Left renal pelvis (tissue), 4 donors: ENCODE measurements around the gene MAP4K4. TPM values are rescaled to one million over a fixed set of nuclear protein-coding genes. Genes with fewer than 3 reads are reported as not detected.

Source experiments
- DNase-seq, 4 donors: peaks; one replicate each; pipeline ENCODE4 v3.0.0-alpha.2; 2013; ENCODE audit warnings: low read depth in 4 of 4, low spot score in 3 of 4
- polyA plus RNA-seq, 4 donors: library from polyadenylated mRNA; unstranded; fragments of 120-200 nt; gene quantifications; one replicate each; pipeline ENCODE4 v1.2.1, GENCODE V29; 2013; ENCODE audit not compliant: insufficient read length in 4 of 4

MAP4K4 gene
- polyA plus RNA-seq, 4 donors = 73.6 to 94.1 (median 79.8) TPM

DNA sequence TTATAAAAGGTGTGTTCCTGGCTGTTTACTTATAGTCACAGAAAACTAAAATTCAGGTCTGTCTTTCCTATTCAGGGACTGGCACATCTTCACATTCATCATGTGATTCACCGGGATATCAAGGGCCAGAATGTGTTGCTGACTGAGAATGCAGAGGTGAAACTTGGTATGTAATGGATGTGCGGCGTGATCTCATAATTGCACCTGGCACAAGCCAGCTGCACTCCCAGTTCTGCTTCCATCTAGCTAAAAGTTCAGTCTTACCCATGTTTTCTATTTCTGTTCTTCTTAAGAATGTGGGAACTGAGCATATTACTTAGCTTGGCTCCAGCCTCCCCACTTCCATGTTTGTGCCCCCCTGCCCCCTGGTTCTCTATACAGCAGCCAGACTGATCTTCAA lies 131.9 kb downstream of the MAP4K4 start:
- no peak for DNase-seq

DNA sequence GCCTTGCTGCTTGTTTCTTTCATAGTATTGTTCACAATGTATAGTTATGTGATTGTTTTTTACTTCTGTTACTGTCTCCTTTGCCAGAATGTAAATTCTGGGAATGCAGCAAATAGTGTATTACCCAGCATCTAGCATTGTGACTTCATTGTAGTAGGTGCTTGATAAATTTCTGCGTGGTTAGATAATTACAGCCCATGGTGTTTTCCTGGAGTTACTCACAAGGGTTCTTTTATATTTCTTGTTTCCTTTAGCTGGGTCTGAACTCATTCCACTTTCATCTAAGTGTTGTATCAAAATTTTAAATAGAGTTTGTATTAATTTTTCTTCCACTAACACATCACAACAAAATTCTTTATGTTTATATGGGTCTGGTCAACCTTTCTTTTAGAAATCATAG lies 132.6 kb downstream of the MAP4K4 start:
- DNase-seq = no peak

DNA sequence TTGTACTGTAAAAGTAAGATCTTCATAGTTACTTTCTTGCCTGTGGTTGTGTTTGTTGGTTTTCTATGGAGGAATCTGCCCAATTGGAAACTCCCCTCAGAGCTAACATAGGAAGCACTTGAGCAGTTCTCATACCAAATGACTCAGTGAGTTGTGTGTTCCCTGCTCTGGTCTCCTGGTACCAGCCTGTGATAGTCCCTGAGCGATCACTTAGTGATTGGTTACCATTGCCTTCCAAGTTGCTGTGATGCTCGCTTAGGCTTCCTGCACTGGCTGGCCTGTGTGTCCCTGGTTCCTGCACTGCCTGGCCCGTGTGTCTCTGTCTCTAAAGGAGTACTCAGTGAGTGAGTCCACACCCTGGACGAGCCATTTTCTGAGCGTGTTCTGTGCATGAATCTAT lies 133.0 kb downstream of the MAP4K4 start:
- no peak for DNase-seq

DNA sequence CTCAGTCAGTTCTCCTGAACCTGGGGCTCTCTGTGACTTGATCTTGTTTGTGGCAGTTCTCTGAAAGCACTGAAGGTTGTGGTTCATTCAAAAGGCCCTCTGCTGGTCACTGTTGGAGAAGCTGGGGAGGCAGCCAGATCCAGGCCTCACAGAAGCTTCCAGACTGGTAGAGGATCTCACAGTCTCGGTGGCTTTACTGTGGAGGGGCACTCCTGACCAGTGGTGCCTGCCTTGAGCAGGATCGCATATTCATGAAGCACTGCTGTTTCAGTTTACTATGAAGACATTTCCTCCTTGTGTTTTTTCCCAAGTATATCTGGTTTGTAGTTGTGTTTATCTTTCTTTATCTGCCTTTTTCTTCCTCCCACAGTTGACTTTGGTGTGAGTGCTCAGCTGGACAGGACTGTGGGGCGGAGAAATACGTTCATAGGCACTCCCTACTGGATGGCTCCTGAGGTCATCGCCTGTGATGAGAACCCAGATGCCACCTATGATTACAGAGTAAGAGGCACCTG lies 133.9 kb downstream of the MAP4K4 start:
- peak in 3 of 4 donors; percentile 36 to 57 (median 40) for DNase-seq

DNA sequence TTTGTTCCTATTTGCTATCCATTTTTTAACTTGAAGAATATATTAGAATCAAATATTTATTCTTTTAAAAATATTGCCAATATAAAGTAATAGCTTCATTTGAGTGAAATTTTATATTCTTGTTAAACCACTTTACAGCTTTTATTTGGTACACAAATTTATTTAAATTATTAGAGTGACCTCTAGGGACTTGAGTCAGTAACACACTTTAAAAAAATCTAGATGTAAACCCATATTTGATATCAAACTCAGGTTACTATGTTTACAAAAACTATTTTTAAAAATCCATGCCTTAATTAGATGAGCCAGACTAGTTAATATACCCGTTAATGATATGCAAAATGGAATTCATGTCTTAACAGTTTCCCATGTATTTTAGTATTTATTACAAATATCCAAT lies 134.6 kb downstream of the MAP4K4 start:
- no peak for DNase-seq

DNA sequence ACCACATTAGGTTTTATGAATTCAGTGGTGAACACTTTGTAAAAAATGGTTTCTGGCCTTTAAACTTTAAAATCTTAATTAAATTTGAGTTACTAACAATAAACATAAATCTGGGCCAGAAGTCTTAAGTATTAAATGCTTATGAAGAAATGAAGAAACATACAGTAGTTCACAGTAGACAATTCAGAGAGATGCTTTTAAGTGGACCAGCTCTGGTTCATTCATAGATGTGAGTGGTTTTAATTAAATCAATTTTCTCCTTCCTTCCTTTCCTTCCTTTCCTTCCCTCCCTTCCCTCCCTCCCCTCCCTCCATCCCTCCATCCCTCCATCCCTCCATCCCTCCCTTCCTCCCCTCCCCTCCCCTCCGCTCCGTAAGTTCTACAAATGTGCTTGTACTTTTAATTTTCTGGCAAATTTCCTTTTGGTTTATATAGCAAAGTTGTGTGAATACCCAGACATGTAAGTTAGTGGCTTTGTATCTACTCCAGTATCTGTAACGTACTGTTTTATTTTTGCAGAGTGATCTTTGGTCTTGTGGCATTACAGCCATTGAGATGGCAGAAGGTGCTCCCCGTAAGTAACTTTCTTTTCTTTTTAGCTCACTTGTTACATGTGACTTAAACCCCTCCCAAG lies 136.5 kb downstream of the MAP4K4 start:
- no peak for DNase-seq

DNA sequence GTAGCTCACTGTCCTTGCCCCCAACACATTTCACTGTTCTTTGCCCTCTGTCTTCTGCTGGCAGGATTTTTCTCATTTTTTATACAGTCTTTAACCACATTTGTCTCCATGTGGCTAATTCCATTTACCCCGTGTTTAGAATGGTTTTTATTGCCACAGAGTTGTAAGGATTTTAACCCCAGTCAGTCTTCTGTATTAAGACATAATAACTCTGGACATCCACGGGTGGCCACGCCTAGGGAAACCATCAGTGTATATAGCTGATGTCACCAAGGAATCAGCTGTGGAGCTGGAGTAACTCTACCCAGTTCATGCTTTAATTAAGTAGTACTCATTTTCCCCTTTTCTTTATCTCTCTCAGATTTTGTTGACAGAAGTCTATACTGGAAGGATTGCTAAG lies 139.8 kb downstream of the MAP4K4 start:
- DNase-seq = no peak

DNA sequence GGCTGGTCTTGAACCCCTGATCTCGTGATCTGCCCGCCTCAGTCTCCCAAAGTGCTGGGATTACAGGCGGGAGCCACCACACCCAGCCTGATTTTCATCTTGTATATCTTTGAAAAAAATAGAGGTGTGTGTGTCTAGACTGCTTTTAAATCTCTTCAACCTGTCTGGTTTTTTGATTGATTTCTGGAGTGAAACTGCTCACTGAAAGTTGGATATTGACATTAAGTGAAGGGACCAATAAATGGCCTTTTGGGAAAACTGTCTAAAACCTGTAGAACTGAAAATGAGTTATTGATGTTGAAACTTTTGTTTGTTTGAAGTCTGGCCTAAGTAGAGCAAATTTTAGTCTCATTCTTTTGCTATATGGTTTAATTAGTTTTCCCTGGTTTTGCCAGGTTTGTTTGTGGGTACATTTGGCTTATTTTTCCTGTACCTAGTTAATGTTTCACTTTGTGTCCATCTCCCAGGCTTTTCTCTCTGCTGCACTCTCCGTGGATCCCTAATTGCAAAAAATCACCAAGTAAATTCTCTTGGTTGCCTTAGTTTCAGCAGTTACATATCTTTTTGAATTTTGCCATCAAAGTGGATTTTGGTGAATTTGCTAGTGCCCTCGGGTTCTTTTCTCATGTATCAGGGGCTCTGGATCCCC lies 144.3 kb downstream of the MAP4K4 start:
- no peak for DNase-seq

DNA sequence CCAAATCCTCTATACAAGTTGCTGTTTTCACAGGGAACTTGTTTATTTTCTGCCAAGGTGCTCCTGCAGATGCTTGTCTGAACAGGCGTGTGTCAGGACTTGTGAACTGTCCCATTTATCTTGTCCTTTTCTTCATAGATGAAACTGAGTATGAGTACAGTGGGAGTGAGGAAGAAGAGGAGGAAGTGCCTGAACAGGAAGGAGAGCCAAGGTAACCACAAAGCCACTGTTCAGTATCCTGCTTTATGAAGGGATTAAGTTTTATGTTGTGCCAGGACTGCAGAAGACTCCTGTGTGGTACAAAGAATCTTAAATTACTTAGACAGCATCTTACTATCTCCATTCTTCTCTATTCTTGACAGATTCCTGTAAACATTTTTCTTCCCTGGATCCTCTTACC lies 145.0 kb downstream of the MAP4K4 start:
- no peak for DNase-seq

DNA sequence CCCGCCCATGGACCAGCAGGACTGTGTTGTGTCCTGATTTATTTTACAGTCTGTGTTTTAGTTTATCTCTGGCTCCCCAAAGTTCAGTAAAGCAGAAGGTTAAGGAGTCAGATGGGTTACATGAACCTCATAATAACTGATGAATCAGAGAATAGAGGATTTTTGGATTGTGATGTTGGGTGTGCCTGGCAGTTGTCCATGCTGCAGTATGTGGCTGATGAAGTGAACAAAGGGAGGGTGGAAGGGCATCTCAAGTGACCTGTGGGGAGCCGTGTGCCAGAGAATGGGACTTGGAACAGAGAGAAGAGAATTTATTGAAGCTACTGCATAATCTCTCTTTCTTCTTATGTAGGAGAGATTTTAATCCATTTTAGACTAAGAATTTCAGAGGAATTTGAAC lies 145.5 kb downstream of the MAP4K4 start:
- DNase-seq = no peak

DNA sequence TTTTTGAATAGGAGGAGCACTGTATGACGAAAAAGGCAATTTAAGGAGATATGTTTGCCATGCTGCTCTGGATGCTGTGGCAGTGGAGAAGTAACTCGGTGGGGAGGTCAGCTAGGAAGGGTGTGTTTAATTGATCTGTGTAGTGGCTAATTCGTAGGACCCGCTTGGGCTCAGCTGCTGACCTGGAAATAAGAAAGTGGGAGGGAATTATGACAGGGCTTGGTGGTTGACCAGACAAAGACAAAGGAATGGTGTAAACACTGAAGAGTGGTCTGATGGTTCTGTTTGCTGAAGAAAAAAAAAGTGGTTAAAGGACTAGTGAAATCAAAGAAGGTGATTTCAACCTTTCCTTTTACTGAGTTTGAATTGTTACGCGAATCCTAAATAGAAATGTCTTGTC lies 146.0 kb downstream of the MAP4K4 start:
- DNase-seq = no peak

DNA sequence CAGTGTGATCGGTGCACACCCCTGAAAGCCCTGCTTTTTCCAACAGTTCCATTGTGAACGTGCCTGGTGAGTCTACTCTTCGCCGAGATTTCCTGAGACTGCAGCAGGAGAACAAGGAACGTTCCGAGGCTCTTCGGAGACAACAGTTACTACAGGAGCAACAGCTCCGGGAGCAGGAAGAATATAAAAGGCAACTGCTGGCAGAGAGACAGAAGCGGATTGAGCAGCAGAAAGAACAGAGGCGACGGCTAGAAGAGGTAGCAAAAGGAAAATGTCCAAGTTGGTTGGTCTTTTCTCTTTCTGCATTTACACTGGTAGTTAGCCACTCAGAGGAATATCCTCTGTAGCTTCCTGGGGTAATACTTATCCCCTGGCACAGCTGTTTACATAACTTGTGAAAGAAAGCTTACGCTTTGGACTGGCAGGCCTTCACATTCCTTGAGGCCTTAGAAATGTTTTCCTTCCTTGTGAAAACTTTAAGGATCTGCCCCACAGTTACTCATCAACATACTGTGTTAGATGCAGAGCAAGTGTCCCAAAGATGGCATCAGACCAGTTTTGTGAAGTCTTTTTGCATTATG lies 146.6 kb downstream of the MAP4K4 start:
- DNase-seq = no peak

DNA sequence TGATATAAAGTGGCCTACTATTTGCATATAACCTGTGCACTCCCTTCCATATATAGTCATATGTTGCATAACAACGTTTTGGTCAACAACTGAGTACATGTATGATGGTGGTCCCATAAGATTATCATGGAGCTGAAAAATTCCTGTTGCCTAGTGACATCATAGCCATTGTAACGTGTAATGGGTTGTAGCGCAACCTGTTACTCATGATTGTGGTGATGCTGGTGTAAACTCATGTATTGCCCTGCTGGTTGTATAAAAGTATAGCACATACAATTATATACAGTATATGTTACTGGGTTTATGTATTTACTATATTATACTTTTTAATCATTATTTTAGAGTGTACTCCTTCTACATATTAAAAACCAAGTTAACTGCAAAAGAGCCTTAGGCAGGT lies 149.5 kb downstream of the MAP4K4 start:
- no peak for DNase-seq

DNA sequence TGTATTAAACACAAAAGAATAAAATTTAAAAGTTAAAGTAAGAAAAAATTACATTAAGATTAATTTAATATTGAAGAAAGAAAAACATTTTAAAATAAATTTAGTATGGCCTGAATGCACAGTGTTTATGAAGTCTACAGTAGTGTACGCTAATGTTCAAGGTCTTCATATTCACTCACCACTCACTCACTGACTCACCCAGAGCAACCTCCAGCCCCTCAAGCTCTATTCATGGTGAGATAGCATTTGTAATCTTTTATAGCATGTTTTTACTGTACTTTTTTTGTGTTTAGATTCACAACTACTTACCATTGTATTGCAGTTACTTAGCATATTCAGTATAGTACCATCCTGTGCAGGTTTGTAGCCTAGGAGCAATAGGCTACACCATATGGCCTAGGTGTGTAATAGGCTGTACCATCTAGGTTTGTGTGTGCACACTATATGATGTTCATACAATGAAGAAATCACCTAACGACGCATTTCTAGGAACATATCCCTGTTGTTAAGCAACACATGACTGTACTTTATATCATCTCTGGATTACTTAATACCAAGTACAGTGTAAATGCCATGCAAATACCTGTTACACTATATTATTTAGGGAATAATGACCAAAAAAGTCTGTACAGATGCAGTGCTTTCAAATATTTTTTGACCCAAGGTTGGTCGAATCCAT lies 150.3 kb downstream of the MAP4K4 start:
- DNase-seq = no peak

DNA sequence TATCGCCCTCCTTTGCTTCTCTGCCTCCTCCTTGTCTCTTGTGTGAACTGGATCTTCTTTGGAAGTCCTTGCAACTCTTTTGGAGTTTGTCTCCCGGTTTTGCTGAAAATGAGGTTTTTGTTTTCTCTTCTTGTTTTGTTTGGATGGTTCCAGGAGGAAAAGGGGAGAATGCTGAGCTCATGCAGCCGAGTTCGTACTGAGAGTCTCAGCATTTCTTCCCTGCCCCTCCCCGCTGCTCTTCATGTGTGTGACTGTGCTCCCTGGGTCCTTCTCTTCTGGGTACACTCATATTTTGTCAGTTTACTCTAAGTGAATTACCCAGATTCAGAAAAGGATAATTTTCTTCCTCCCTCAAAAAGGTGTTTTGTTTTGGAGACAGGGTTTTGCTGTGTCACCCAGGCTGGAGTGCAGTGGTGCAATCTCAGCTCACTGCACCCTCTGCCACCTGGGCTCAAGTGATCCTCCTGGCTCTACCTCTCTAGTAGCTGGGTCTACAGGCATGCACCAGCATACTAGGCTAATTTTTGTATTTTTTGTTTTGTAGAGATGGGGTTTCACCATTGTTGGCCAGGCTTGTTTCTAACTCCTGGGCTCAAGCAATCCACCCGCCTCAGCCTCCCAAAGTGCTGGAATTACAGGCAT lies 151.4 kb downstream of the MAP4K4 start:
- no peak for DNase-seq

DNA sequence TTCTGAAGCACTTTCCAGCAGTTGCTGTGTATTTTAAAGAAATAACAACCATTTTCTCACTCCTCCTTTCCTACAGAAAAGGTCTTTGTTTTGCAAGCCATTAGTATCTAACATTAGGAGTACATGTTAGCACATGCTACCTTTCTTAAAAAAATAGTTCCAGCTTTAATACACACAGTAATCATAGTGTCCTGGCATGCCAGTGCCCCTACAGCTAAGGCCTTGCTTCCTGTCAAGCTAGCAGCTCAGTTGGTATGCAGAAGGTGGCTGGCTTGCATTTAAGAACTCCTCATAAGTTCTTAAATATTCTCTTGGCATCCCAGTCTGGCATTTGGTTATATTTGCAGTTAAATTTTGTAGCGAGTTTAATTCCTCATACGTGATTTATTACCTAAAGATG lies 152.9 kb downstream of the MAP4K4 start:
- DNase-seq = no peak

DNA sequence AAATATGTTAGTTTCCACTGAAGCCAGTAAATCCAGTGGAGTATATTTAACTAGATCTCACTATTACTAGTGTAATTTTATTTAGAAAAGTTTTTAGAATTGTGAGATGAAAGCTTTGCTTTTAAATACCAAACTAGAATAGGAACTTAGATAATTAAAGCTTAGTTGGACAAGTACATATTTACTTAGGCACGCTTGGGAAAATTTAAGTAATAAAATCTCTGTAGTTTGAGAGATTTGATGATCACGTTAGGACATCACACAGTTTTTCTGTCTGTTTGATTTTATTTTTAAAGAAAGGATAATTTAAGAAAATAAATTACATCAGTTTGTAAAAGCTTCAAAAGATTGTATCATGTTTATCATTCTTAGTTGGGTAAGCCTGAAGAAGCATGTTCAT lies 153.5 kb downstream of the MAP4K4 start:
- DNase-seq = no peak

DNA sequence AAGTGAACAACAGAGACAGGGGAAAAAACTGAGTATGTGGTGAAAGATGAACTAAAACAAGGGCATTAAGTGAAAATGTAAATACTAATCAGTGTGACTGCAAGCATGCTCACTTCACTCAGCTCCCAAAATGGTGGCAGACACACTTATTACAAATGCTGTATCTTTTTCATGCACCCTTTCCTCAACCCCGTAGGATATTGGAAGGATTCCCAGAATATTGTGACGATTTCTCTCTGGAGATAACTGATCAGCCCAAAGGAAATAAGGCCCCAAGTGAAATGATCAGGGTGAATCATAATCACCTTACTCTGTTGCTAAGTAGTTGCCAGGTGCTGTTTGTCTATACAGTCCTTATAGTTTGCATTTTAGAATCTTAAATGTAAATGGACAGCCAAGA lies 155.3 kb downstream of the MAP4K4 start:
- no peak for DNase-seq

DNA sequence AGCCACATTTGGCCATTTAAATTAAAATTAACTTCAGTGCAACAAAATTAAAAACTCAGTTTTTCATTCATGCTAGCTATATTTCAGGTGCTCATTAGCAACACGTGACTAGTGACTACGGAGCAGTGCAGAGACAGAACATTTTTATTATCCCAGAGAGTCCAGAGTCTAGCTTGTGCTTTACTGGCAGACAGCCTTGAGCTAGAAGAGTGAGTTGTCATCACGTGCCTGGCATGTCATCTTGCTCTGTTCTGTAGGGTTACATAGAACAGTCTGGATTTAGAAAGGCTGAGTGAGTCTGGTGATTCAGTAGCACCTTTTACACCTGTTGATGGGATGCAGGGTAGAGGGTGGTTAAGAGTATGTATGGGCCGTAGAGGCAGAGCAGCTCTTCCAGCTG lies 157.4 kb downstream of the MAP4K4 start:
- DNase-seq = no peak

DNA sequence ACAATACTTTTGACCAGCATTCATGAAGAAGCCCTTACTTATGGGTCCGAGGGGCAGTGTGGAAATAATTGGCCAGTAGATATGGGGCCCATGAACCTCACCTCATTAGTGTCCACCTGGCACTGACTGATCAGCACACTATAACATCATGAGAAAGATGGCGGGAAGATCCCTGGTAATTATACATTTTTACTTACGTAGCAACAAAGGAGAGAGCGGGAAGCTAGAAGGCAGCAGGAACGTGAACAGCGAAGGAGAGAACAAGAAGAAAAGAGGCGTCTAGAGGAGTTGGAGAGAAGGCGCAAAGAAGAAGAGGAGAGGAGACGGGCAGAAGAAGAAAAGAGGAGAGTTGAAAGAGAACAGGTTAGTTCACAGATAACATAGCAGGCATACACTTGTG lies 158.3 kb downstream of the MAP4K4 start:
- DNase-seq = no peak

DNA sequence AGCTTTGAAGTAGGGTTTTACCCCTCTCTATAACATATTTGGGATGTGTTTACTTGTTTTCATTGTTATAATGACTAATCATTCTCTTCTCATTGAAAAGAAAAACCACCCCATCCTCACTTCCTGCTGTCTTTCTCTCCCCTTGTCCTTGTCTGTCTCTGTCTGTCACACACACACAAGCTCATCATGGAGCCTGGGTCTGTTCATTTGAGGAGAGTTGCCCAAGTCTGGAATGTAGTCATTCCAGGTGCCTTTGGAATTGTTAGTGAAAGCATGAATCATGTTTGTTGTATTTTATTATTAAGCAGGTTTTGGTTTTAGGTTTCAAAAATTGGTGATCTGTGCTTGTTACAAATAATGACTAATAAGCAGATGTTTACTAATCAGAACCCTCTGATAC lies 160.7 kb downstream of the MAP4K4 start:
- DNase-seq = no peak
